ENCODE measurements around the gene EDC3. TPM values are rescaled to one million over a fixed set of nuclear protein-coding genes. Genes with fewer than 3 reads are reported as not detected.

The EDC3 gene
- total and polyA plus RNA-seq, 9 of the 15 experiments (the other 6 are each of a cell fraction or from before 2014, with no cell fraction given), result 11.7 to 63.9 (median 32.8) TPM

DNA sequence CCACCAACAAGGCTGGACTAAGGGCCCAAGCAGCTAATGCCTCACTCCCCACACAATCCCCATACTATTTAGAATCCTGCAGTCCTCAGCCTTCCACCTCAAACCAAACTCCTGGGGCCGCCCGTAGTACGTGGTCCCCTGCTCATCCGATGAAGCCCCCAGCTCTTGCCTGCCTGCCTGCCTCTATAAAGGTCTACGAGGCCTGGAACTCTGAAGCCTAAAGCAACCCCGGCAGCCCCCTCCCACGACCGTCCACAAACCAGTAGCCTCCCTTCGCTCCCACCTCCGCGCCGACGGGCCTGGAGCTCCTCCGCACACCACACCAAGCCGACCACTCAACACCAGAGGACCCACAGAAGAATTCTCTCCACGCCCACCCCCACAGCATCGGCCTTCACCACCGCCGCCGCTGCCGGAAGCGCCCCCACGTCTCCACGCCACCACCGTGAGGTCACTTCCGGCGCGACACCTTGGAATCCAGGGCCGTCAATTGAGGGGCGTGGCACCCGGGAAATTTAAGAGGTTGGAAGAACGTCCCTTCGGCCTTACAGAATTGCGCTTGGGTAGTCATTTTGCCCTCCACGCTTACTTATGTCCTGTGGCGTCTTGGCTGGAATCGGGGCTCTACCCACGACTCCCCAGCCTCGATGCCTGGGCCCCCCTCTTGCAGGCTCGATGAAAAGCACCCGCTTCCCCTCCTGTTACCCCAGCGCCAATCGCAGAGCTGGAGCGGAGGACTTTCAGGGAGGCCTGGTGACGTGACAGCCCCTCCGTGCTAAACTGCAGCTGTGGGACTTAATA lies at the start of gene EDC3 (continued):
- TF ChIP-seq, protein P1, sequence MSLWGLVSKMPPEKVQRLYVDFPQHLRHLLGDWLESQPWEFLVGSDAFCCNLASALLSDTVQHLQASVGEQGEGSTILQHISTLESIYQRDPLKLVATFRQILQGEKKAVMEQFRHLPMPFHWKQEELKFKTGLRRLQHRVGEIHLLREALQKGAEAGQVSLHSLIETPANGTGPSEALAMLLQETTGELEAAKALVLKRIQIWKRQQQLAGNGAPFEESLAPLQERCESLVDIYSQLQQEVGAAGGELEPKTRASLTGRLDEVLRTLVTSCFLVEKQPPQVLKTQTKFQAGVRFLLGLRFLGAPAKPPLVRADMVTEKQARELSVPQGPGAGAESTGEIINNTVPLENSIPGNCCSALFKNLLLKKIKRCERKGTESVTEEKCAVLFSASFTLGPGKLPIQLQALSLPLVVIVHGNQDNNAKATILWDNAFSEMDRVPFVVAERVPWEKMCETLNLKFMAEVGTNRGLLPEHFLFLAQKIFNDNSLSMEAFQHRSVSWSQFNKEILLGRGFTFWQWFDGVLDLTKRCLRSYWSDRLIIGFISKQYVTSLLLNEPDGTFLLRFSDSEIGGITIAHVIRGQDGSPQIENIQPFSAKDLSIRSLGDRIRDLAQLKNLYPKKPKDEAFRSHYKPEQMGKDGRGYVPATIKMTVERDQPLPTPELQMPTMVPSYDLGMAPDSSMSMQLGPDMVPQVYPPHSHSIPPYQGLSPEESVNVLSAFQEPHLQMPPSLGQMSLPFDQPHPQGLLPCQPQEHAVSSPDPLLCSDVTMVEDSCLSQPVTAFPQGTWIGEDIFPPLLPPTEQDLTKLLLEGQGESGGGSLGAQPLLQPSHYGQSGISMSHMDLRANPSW (CRISPR knock-in tag; IDR thresholded peaks at IDR 0.05), result no peak
- no peak for TF ChIP-seq TEAD2 (tag; IDR thresholded peaks at IDR 0.05)
- TF ChIP-seq PCBP1 (IDR thresholded peaks at IDR 0.05; ENCODE audit: low read depth, low read length, poor library complexity, severe bottlenecking), result peak; percentile 58
- TF ChIP-seq, protein P2, sequence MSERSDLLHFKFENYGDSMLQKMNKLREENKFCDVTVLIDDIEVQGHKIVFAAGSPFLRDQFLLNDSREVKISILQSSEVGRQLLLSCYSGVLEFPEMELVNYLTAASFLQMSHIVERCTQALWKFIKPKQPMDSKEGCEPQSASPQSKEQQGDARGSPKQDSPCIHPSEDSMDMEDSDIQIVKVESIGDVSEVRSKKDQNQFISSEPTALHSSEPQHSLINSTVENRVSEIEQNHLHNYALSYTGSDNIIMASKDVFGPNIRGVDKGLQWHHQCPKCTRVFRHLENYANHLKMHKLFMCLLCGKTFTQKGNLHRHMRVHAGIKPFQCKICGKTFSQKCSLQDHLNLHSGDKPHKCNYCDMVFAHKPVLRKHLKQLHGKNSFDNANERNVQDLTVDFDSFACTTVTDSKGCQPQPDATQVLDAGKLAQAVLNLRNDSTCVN (CRISPR knock-in tag; IDR thresholded peaks at IDR 0.05), result no peak
- no peak for TF ChIP-seq ZNF589 (CRISPR knock-in tag; IDR thresholded peaks at IDR 0.05; ENCODE audit: low read depth)
- no peak for TF ChIP-seq NONO (IDR thresholded peaks at IDR 0.05; ENCODE audit: low read depth in 2 of 2, low read length in 1 of 2)
- TF ChIP-seq, protein P3, sequence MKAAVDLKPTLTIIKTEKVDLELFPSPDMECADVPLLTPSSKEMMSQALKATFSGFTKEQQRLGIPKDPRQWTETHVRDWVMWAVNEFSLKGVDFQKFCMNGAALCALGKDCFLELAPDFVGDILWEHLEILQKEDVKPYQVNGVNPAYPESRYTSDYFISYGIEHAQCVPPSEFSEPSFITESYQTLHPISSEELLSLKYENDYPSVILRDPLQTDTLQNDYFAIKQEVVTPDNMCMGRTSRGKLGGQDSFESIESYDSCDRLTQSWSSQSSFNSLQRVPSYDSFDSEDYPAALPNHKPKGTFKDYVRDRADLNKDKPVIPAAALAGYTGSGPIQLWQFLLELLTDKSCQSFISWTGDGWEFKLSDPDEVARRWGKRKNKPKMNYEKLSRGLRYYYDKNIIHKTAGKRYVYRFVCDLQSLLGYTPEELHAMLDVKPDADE (conservative IDR thresholded peaks at IDR 0.05; ENCODE audit: control insufficient read depth, low read depth, low read length), result 0 out of 2 replicates have a peak, but pooled peaks have one; percentile 68
- TF ChIP-seq, protein P4, sequence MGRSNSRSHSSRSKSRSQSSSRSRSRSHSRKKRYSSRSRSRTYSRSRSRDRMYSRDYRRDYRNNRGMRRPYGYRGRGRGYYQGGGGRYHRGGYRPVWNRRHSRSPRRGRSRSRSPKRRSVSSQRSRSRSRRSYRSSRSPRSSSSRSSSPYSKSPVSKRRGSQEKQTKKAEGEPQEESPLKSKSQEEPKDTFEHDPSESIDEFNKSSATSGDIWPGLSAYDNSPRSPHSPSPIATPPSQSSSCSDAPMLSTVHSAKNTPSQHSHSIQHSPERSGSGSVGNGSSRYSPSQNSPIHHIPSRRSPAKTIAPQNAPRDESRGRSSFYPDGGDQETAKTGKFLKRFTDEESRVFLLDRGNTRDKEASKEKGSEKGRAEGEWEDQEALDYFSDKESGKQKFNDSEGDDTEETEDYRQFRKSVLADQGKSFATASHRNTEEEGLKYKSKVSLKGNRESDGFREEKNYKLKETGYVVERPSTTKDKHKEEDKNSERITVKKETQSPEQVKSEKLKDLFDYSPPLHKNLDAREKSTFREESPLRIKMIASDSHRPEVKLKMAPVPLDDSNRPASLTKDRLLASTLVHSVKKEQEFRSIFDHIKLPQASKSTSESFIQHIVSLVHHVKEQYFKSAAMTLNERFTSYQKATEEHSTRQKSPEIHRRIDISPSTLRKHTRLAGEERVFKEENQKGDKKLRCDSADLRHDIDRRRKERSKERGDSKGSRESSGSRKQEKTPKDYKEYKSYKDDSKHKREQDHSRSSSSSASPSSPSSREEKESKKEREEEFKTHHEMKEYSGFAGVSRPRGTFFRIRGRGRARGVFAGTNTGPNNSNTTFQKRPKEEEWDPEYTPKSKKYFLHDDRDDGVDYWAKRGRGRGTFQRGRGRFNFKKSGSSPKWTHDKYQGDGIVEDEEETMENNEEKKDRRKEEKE (IDR thresholded peaks at IDR 0.05; ENCODE audit: borderline replicate concordance in 1 of 2, control insufficient read depth in 1 of 2, low read depth in 2 of 2, low read length in 1 of 2), result no peak
- TF ChIP-seq, protein P5, sequence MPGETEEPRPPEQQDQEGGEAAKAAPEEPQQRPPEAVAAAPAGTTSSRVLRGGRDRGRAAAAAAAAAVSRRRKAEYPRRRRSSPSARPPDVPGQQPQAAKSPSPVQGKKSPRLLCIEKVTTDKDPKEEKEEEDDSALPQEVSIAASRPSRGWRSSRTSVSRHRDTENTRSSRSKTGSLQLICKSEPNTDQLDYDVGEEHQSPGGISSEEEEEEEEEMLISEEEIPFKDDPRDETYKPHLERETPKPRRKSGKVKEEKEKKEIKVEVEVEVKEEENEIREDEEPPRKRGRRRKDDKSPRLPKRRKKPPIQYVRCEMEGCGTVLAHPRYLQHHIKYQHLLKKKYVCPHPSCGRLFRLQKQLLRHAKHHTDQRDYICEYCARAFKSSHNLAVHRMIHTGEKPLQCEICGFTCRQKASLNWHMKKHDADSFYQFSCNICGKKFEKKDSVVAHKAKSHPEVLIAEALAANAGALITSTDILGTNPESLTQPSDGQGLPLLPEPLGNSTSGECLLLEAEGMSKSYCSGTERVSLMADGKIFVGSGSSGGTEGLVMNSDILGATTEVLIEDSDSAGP (CRISPR knock-in tag; IDR thresholded peaks at IDR 0.05), result no peak
- TF ChIP-seq CBX8 (IDR thresholded peaks at IDR 0.05; ENCODE audit: borderline replicate concordance, extremely low read depth, low read depth, low read length, poor library complexity, severe bottlenecking), result no peak
- TF ChIP-seq ZNF133 (CRISPR knock-in tag; IDR thresholded peaks at IDR 0.05), result no peak
- no peak for TF ChIP-seq FOS (IDR thresholded peaks at IDR 0.05; ENCODE audit: extremely low read depth, insufficient read length)
- TF ChIP-seq, protein P6, sequence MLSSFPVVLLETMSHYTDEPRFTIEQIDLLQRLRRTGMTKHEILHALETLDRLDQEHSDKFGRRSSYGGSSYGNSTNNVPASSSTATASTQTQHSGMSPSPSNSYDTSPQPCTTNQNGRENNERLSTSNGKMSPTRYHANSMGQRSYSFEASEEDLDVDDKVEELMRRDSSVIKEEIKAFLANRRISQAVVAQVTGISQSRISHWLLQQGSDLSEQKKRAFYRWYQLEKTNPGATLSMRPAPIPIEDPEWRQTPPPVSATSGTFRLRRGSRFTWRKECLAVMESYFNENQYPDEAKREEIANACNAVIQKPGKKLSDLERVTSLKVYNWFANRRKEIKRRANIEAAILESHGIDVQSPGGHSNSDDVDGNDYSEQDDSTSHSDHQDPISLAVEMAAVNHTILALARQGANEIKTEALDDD (IDR thresholded peaks at IDR 0.05), result no peak
- no peak for TF ChIP-seq NCOA1 (IDR thresholded peaks at IDR 0.05; ENCODE audit: low read depth)

Data from K562 (cell line).